Suprapubic skin (tissue), 4 donors: Measurements from ENCODE around the gene AGPAT4. TPM values are rescaled to one million over a fixed set of nuclear protein-coding genes. Genes with fewer than 3 reads are reported as not detected.

Experiments
- DNase-seq, 2 donors: peaks; one replicate each; pipeline ENCODE4 v3.0.0-alpha.2; 2019; ENCODE audit warnings: low spot score in 2 of 2
- H3K27ac ChIP-seq: fragments of 200-600 bp; sonication (generic); one replicate; pipeline ENCODE4 v1.5.1; 2019
- H3K27me3 ChIP-seq: fragments of 200-600 bp; sonication (generic); one replicate; pipeline ENCODE4 v1.5.1; 2019
- H3K36me3 ChIP-seq: fragments of 200-600 bp; sonication (generic); one replicate; pipeline ENCODE4 v1.5.1; 2019
- H3K4me1 ChIP-seq: fragments of 200-600 bp; sonication (generic); one replicate; pipeline ENCODE4 v1.5.1; 2019
- H3K4me3 ChIP-seq: fragments of 200-600 bp; sonication (generic); one replicate; pipeline ENCODE4 v1.5.1; 2019; ENCODE audit warnings: mild to moderate bottlenecking
- H3K9me3 ChIP-seq: fragments of 200-600 bp; sonication (generic); one replicate; pipeline ENCODE4 v1.5.1; 2019
- CTCF ChIP-seq, 2 donors: fragments of 200-600 bp in 1 of 2; fragments of 450-650 bp in 1 of 2; sonication (generic) in 1 of 2; IDR thresholded peaks; one replicate each; pipeline ENCODE4 v1.5.1; 2016 to 2019; ENCODE audit warnings: antibody characterized with exemption in 2 of 2, mild to moderate bottlenecking in 1 of 2, moderate library complexity in 1 of 2
- EP300 ChIP-seq: sonication (generic); formaldehyde crosslinking; IDR thresholded peaks from one replicate; pipeline ENCODE4 v1.6.1; 2017; ENCODE audit warnings: antibody characterized with exemption
- POLR2A ChIP-seq, 2 donors: fragments of 450-650 bp; IDR thresholded peaks; one replicate each; pipeline ENCODE4 v1.6.1; 2017; ENCODE audit warnings: antibody characterized with exemption in 2 of 2, mild to moderate bottlenecking in 2 of 2, moderate library complexity in 2 of 2
- POLR2AphosphoS5 ChIP-seq, 3 donors: sonication (generic); formaldehyde crosslinking; IDR thresholded peaks; one replicate each; pipeline ENCODE4 v1.6.1; 2017; ENCODE audit warnings: antibody characterized with exemption in 3 of 3
- WGBS: methylation state at CpG from one replicate; pipeline ENCODE4 v1.1.5; 2018; 5-methylcytosine and 5-hydroxymethylcytosine counted together
- total RNA-seq, 4 donors: library from RNA; depleted of rRNA; stranded (reverse); fragments of >200 nt; gene quantifications; one replicate each; pipeline ENCODE4 v1.1.0, GENCODE V29; 2016

AGPAT4 gene
- total RNA-seq, 4 donors from 2014 or later: 1.1 to 4.1 (median 2.9) TPM

- Histone ChIP-seq H3K4me1 (no peaks in the 10 kb centered on the region), H3K27ac (no peak overlapping the region), H3K4me3 (no peak overlapping the region), H3K27me3 (no peaks in the 10 kb centered on the region), H3K9me3 (no peaks in the 10 kb centered on the region), H3K36me3 (peaks cover 38% of the 10 kb centered on the region)
- no peak for DNase-seq
- TF ChIP-seq CTCF (IDR thresholded peaks at IDR 0.05) (no peak), EP300 (no peak), POLR2AphosphoS5 (IDR thresholded peaks at IDR 0.05) (no peak)
- 92% methylated on average over 9 of the region's 11 CpGs for WGBS
Observed at GRCh38 chr6:161137320-161137719, 136.5 kb downstream of the AGPAT4 start.

GRCh38 chr6:161136655-161137054 lies 137.2 kb downstream of the AGPAT4 start:
- WGBS: 87% methylated on average over 10 of the region's 11 CpGs
- no peaks in the 10 kb centered on the region for H3K9me3 ChIP-seq
- TF ChIP-seq EP300: no peak
- no peak for TF ChIP-seq POLR2A (IDR thresholded peaks at IDR 0.05)
- TF ChIP-seq CTCF (IDR thresholded peaks at IDR 0.05): no peak
- TF ChIP-seq POLR2AphosphoS5 (IDR thresholded peaks at IDR 0.05): no peak
- H3K27me3 ChIP-seq: no peaks in the 10 kb centered on the region
- no peak overlapping the region for H3K4me3 ChIP-seq
- DNase-seq: no peak
- H3K36me3 ChIP-seq: peaks cover 43% of the 10 kb centered on the region
- H3K27ac ChIP-seq: no peak overlapping the region
- H3K4me1 ChIP-seq: no peaks in the 10 kb centered on the region

GRCh38 chr6:161135695-161136591 lies 137.9 kb downstream of the AGPAT4 start:
- Histone ChIP-seq H3K27ac (no peak overlapping the region), H3K4me1 (no peaks in the 10 kb centered on the region), H3K4me3 (no peak overlapping the region), H3K36me3 (peaks cover 43% of the 10 kb centered on the region), H3K27me3 (no peaks in the 10 kb centered on the region), H3K9me3 (no peaks in the 10 kb centered on the region)
- TF ChIP-seq CTCF (IDR thresholded peaks at IDR 0.05) (no peak), POLR2A (IDR thresholded peaks at IDR 0.05) (no peak), EP300 (no peak), POLR2AphosphoS5 (IDR thresholded peaks at IDR 0.05) (no peak)
- WGBS: 84% methylated on average over 21 of the region's 23 CpGs
- no peak for DNase-seq

- Histone ChIP-seq H3K4me1 (no peaks in the 10 kb centered on the region), H3K4me3 (no peak overlapping the region), H3K27ac (no peak overlapping the region), H3K9me3 (no peaks in the 10 kb centered on the region), H3K36me3 (peaks cover 49% of the 10 kb centered on the region), H3K27me3 (no peaks in the 10 kb centered on the region)
- whole genome bisulfite sequencing: 95% methylated on average over 17 of the region's 17 CpGs
- TF ChIP-seq POLR2AphosphoS5 (IDR thresholded peaks at IDR 0.05): no peak
- no peak for TF ChIP-seq EP300
- no peak for TF ChIP-seq CTCF (IDR thresholded peaks at IDR 0.05)
- TF ChIP-seq POLR2A (IDR thresholded peaks at IDR 0.05): no peak
- no peak for DNase-seq
Observed at GRCh38 chr6:161134550-161135298, 139.1 kb downstream of the AGPAT4 start.

GRCh38 chr6:161133963-161134362 lies 139.9 kb downstream of the AGPAT4 start:
- H3K4me3 ChIP-seq: no peak overlapping the region
- WGBS: 84% methylated on average over 9 of the region's 9 CpGs
- no peaks in the 10 kb centered on the region for H3K4me1 ChIP-seq
- TF ChIP-seq POLR2A (IDR thresholded peaks at IDR 0.05) (no peak), CTCF (IDR thresholded peaks at IDR 0.05) (no peak), POLR2AphosphoS5 (IDR thresholded peaks at IDR 0.05) (no peak)
- no peak overlapping the region for H3K27ac ChIP-seq
- H3K27me3 ChIP-seq: no peaks in the 10 kb centered on the region
- DNase-seq: no peak
- H3K9me3 ChIP-seq: no peaks in the 10 kb centered on the region
- H3K36me3 ChIP-seq: peaks cover 54% of the 10 kb centered on the region
